T47D (cell line): ENCODE results near the gene NFATC2.
A peak's percentile ranks its signal among the peaks of the same experiment; 100 is the strongest.

Source experiments
- DNase-seq, 2 experiments: peaks; one replicate each; pipeline versions ENCODE4 v3.0.0 to v3.0.0-alpha.2; 2011 to 2012; ENCODE audit warnings: low read depth in 1 of 2, low spot score in 1 of 2
- JUND ChIP-seq: IDR thresholded peaks from 2 replicates; pipeline ENCODE4 v1.6.1; 2012; ENCODE audit warnings: low read depth
- in situ Hi-C: cut with HindIII; loops from 2 replicates; pipeline ENCODE4 v1.10.0; 2016; ENCODE audit warnings: low sequenced_read_pairs, low pct_unique_long_range_greater_than_20kb

The NFATC2 gene

GRCh38 chr20:51426718-51427650 is 115.5 kb downstream of the NFATC2 start:
- DNase-seq, result no peak
- no peak for TF ChIP-seq JUND
- in situ Hi-C loops, result no loop called here

GRCh38 chr20:51425347-51426106 is 117.0 kb downstream of the NFATC2 start:
- no peak for DNase-seq
- in situ Hi-C loops, result no loop called here

GRCh38 chr20:51424270-51425117 is 118.0 kb downstream of the NFATC2 start:
- TF ChIP-seq JUND, result no peak
- in situ Hi-C loops, result no loop called here
- no peak for DNase-seq

More at GRCh38 chr20:51425347-51426106, 117.0 kb downstream of the NFATC2 start:
- TF ChIP-seq JUND, result no peak

GRCh38 chr20:51423810-51424209 is 118.7 kb downstream of the NFATC2 start:
- TF ChIP-seq JUND, result no peak
- in situ Hi-C loops, result no loop called here

GRCh38 chr20:51423290-51423667 is 119.2 kb downstream of the NFATC2 start:
- no peak for DNase-seq
- TF ChIP-seq JUND, result no peak
- in situ Hi-C loops, result no loop called here

More at GRCh38 chr20:51423810-51424209, 118.7 kb downstream of the NFATC2 start:
- DNase-seq, result no peak

- TF ChIP-seq JUND, result no peak
- no peak for DNase-seq
- in situ Hi-C loops, result no loop called here
These were observed 119.8 kb downstream of the NFATC2 start for GRCh38 chr20:51422514-51423289.

GRCh38 chr20:51420805-51421204 is 121.7 kb downstream of the NFATC2 start:
- in situ Hi-C loops, result no loop called here
- TF ChIP-seq JUND, result no peak

GRCh38 chr20:51420111-51420510 is 122.4 kb downstream of the NFATC2 start:
- TF ChIP-seq JUND, result no peak
- in situ Hi-C loops, result no loop called here
- no peak for DNase-seq

More at GRCh38 chr20:51420805-51421204, 121.7 kb downstream of the NFATC2 start:
- DNase-seq, result no peak

GRCh38 chr20:51419646-51420045 is 122.9 kb downstream of the NFATC2 start:
- no peak for DNase-seq
- no peak for TF ChIP-seq JUND
- in situ Hi-C loops, result no loop called here

- in situ Hi-C loops, result no loop called here
- no peak for TF ChIP-seq JUND
- no peak for DNase-seq
These were observed 123.3 kb downstream of the NFATC2 start for GRCh38 chr20:51419231-51419630.

- DNase-seq, result peak in 1 of 2 experiments; percentile 16
- TF ChIP-seq JUND, result no peak
- in situ Hi-C loops, result no loop called here
These were observed 124.4 kb downstream of the NFATC2 start for GRCh38 chr20:51418137-51418529.
